SW480 (cell line): ENCODE measurements around the gene PDE4D.
"Not testable (repeated sequence)": the region's sequence is repeated elsewhere in the genome, so short reads cannot be mapped to it uniquely, and the experiment has no call there.

Source experiments
- DNase-seq: peaks from one replicate; pipeline ENCODE4 v3.0.0-alpha.2; 2016; ENCODE audit warnings: low spot score

PDE4D gene

DNA sequence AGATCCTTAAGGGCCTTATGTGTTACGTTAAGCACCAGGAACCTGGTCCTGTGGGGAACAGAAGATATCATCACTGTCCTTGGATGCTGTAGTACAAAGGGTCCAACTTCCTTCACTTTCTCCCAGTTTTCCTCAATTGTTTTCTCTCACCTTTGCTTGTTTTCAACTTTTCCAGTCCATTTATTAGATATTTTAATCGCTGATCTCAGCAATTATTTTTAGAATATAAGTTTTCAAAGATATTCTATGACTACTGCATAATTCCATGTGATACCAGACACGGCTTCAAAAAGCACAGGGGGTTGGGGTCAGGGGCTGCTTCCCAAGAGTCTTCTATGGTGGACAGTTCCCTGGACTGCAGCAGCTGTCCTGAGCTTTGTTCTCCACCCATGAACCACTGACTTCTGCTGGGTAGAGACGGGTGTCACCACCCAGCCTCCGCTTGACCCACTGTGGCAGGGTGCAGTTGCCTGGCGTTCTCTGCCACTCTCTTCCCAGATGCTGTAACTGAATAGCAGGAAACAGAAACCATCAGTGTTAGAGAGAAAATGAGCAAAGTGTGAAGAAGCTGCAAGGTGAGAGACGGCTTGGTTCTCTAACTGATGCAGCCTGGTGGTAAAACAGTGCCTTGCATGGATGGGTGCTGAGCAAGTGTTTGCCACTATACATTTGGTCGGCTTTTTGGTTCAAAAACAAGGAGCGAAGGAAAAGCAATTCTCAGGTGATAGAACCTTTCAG is 927.7 kb downstream of the PDE4D start:
- no peak for DNase-seq

DNA sequence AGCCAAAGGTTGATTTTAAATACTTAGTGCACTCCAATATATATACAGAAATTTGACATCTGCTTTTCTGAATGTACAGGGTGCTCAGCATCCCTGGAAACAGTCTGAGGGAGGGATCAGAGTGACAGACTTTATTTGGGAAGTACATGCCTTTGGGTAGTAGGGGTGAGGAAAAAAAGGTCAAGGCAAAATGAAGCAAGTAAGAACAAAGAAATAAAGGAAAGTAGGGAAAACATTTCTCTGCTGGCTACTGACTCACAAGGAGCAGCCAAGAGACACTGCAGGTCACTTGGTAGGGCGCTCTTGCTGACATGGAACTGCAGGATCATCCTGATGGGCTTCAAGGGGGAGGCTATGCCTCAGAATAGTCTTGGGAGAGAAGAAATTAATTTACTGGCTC is 929.7 kb downstream of the PDE4D start:
- no peak for DNase-seq

DNA sequence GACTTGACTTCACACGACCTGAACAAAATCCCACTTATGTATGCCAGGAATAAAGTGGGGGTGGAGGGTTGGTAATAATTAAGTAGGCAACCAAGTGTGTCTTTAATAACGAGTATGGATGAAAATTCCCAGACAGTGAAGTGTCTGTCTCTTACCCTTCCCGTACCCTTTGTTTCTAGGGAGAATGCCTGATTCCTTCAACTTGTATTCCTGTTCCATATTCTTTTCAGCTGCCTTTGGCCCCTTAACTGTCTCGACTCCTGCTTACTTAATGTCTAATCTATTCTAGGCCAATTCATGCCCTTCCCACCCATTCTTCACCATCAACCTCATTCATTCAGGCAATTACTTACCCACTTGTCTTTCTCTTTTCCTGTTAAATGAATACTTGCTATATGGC is 930.2 kb downstream of the PDE4D start:
- no peak for DNase-seq

DNA sequence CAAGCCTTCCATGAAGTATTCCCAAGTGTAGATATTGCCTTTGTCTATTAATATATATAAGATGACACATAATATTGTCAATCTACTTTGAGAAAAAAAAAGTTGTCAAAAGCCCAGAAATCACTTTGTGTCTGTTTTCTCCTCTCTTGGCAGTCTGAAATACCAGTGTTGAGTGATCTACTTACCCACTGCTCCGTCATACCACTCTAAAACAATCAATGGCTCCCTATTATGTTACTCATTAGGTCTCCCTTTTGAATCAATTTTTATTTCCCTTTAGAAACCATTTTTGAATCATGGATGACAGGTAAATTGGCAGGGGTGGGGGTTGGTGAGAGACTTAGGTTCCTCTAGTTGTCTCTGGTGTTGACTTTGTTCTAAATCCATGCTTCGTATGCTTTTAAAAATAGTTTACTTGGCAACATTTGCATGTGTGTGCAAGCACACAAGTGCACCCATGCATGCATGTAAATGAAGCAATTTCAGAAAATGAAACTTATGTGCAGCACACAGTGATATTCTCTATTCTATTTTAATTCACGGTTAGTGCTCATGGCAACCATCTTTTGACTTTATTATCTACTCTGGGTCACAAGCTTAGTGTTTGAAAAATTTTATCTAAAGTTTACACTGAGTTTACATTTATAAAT is 931.8 kb downstream of the PDE4D start:
- DNase-seq: no peak

DNA sequence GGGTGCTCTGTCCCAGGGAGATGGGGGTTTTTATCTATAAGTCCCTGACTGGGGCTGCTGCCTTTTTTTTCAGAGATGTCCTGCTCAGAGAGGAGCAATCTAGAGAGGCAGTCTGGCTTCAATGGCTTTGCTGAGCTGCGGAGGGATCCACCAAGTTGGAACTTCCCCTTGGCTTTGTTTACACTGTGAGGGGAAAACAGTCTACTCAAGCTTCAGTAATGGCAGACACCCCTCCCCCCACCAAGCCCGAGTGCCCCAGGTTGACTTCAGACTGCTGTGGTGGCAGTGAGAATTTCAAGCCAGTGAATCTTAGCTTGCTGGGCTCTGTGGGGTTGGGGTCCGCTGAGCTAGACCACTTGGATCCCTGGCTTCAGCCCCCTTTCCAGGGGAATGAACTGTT is 934.8 kb downstream of the PDE4D start:
- DNase-seq: no peak

DNA sequence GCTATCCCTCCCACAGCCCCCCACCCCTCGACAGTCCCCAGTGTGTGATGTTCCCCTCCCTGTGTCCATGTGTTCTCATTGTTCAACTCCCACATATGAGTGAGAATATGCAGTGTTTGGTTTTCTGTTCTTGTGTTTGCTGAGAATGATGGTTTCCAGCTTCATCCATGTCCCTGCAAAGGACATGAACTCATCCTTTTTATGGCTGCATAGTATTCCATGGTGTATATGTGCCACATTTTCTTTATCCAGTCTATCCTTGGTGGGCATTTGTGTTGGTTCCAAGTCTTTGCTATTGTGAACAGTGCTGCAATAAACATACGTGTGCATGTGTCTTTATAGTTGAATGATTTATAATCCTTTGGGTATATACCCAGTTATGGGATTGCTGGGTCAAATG is 940.3 kb downstream of the PDE4D start:
- DNase-seq: not testable (repeated sequence)

DNA sequence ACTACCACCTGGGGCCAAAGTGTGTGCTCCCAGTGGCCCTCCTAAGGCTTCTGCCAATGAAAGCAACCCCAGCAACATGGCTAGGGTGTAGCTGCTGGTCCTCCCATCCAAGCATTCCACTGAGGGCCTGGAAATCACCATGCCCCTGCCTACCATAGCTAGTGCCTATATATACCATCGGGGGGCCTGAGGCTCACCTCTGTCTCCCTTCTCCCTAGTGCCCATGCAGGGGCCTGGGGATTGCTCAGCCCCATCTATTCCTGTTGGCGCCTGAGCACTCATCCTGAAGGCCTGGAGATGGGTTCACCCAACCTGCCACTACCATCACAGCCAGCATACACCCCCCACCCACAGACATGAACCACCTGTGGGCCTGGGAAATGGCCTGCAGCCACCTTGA is 943.3 kb downstream of the PDE4D start:
- no peak for DNase-seq

DNA sequence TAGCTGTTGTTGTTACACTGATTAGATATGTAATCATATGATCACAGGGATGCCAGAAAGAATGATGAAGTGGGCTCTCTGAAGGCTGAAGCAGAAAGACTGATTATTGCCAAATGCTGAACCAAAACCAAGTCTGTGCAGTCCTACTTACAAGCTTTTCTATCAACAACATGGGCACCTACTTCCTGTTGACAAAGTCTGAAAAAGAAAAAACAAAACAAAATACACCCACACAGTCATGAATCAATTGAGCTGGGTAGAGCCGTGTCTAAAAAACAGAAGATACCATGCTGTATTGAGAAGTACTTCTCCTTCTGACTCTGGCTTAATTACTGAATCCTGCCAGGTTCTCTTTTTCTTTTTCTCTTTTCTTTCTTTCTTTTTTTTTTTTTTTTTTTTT is 947.3 kb downstream of the PDE4D start:
- no peak for DNase-seq

DNA sequence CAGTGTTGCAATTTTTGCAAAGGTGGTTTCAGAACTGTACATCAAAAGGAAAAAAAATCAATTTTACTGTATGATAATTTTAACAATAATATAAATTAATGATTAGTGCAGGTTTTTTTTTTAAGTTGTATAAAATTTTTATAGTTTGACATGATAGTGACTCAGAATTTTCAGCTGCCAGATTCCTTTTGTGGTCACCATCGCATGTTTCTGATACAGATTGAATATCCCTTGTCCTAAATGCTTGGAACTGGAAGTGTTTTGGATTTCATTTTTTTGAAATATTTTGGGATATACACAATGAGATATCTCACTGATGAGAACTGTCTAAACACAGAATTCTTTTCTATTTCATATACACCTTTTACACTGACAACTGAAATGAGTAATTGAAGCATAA is 949.3 kb downstream of the PDE4D start:
- DNase-seq: no peak

DNA sequence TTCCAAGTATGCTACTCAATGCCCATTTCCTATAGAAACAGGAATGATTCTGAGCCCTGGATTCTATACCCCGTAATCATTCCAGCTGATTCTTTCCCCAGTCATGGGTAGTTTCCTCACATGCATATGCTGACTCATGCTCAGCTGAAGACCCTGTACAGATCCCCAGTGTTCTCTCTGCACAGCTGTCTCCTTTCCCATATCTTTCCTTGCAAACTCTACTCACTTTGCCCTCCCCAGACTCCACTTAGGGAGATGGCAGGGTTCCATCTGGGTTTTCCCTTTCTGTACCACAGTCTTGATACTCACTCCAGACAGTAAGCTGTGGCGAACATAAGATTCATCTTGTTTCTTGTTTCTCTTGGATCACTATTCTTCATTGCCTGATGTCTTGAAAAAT is 953.1 kb downstream of the PDE4D start:
- no peak for DNase-seq

DNA sequence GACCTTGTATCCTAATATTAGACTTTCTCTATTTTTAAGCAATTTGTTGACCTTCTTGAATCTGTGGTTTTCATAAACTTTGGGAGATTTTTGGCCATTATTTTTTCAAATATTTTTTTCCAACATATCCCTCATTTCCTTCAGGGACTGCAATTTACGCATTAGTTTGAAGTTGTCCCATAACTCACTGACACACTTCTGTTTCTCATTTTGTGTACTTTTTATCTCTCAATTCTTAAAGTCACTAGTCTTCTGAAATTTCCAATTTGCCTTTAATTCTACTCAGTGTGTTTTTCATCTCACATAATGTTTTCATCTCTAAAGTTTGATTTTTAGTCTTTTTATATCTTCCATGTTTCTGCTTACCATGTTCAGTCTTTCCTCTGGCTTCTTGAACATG is 953.9 kb downstream of the PDE4D start:
- DNase-seq: no peak

DNA sequence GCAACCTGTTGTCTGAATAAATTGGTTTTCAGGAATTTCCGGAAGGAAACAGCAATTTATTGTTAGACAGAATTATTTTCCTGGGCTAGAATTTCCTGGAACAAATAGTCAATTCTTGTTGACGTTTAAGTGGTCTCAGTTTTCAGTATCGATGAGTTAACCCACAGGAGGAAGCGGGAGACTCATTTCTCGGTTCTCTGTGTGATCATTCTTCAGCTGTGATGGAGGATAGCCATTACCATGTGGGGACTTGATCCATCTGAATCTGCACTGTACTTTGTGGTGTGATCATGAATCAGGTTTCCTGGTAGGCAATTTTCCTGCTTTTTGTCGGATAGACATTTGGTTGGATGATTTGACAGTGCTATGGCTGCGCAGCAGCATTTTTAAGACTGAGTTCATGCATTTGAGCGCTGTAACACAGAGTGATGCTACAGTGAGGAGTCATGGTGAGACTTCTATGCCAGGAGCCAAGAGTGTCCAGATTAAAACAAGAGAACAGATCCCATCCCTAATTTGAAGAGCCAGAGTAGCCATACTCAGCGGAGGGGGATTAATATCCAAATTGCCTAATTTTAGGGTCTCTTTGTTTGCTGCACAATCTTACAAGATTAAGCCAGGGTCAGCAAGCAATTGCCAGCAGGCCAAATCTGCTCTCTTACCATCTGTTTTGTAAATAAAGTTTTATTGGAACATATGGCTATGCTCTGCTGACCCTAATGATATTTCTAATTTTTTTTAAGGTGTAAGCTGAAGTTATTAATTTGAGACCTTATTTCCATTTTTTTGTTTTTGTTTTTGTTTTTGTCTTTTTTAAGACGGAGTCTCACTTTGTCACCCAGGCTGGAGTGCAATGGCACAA is 954.7 kb downstream of the PDE4D start:
- DNase-seq: no peak

DNA sequence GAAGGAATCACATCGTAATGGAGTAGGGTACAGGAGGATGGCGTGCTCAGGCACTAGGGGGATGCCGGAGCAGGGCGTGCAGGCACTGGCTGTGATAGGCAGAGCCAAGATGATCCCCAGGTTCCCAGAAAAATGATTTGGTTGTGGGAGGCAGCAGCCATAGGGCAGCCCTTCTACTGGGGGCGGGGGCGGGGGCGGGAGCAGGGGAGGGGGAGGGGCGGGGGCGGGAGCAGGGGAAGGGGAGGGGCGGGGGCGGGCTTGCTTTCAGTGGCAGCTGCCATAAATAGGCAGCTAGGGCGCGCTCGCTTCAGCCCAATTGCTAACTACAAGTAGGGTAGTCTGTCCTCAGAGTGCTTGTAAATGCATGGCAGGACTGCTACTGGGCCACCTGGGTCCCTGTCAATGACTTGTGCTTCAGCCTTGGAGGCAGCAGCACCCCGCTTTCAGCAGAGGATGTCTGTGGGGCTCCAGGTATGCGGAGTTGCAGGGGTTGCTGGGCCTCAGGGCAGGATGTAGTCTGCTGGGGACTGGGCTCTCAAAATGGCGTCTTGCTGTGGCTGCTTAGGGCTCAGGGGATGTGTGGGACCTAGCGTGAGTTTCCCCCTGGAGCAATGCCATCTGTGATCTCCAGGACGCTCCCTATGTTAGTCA is 956.4 kb downstream of the PDE4D start:
- no peak for DNase-seq

DNA sequence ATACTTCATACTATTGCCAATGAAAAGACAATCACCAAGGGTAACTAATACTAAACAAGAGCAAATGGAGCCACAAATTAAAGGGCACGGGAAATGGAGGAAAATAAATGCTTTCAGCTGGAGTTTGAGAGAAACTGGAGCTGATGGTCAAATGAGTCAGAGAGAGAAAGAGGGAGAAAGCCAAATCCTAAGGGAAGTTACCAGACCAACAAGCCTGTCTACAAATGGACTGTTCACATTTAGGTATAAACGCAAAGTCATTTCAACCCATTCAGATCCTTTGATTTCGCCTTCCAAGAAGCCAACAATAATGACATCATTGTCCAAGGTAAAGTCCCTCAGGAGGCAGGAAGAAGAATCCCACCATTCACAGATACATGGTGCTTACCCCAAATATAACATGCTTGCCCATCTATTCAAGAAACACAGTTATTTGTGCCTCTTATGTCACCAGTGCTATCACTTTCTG is 958.9 kb downstream of the PDE4D start:
- DNase-seq: no peak

DNA sequence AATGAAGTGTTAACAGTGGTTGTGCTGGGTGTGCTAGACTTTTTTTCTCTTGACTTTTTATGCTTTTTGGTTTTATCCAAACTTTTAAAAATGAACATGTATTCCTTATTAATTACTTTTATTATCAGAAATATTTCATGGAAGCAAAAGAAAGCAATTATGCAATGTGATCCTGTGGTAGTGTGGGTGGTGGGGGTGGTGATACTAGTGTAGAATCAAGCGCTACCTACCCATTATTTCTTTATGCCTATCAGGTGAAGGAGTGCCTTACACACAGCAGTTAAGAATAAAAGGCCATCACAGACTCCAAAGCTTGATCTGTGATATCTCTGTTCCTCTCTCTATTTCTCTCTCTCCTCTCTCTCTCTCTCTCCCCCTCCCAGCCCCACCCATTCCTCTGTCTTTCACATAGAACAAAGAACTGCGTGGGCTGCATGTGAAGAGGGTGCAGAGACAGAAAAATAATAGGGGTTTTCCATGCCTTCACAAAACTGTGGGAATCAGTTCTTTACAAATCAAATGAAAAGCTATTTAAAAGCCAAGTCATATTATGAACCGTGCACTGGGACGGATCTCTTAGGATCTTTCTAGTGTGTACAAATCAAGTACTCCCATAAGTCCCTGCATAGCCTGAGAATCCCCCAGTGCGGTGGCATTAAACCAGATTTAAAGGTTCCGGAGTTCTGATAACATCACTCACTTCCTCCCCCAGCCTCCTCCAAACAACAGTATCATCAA is 959.5 kb downstream of the PDE4D start:
- DNase-seq: no peak

DNA sequence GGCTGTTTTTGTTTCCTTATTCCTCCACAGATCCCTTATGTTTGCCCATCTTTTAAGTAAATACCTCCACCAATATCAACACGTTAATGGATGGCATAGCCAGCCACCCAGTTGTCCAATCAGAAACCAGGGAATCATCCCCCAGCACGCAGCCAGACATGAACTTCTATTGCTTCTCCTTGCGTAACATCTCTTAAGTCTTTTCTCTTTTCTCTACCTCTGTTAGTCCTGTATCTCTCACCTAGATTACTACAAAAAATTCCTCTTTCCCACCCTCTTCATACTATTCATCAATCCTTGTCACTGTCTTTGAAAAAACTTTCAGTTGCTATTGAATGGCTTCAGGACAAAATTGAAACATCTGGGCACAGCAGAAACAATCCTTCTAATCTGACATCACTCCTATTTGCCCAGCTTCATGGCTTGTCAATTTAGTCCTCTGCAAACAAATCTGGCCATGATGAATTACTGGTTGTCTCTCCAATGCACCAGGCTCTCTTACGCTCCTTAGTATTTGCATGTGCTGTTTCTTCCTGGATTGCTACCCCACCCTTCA is 961.4 kb downstream of the PDE4D start:
- no peak for DNase-seq

DNA sequence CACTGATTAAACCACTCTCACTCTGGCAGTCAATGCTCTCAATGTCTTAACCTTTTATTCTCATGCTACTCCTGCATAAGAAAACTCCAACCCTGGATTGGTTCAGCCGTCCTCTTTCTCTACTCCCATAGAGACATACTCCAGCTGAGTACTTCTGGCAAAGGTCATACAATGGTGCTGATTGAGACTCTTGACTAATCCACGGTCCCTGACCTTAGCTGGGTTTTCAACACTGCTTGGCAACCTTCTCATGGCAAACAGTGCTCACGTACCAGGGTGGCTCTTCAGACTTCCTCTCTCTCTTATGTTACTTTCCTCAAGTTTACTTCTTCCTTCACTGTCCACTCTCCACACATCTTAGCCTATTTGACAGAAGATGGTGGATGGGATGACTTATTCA is 963.0 kb downstream of the PDE4D start:
- no peak for DNase-seq

DNA sequence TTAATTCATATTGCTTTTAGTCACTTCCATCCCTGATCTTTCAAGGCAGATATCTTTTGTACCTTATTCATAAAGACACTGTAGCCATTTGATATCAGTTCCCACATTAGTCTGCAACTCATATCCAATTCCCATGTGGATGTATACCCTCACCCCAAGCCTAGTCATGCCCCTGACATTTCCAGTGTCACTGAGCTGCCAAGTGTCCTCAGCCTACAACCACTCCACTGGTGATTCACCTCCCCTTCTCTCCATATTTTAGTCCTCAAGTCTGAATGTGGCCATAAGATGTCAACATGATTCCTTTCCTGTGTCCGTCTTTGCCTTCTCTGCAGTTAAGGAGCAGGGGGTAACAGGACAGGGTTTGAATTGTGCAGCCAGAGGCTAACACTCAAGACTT is 963.8 kb downstream of the PDE4D start:
- DNase-seq: no peak

DNA sequence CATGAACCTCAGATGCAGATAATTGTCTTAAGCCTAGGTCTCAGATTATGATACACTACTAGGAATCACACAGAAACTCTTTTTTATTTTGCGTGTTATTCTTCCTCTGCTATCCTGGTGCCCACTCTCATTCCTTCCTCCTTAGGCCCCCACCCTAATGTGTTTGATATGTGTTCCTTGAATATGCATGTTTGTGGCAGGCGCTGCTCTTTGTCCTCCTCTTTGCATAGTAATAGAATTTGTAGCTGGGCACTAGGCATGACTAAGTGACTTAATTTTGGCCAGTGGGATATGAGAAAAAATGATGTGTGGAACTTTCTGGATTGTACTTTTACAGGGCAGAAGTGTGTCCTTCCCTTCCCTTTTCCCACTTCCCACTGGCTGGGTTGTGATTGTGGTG is 965.6 kb downstream of the PDE4D start:
- DNase-seq: no peak

DNA sequence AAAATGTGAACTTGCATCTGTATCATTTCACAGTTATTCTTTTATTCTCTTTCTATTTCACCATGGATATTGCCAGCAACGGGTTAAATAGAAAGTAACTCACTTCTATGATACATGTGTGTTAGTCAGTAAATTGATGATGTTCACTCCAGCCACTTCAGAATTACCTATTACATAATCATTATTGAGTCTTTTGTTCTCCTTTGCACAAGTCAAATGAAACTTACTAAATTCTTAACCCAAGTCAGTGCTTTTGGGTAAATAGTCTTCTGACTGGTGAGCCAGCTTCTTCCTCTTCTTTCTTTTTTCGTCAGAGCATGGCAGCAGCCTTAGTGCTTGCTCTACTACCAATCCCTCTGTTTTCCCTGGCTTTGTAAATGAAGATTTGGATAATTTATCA is 966.3 kb downstream of the PDE4D start:
- no peak for DNase-seq

DNA sequence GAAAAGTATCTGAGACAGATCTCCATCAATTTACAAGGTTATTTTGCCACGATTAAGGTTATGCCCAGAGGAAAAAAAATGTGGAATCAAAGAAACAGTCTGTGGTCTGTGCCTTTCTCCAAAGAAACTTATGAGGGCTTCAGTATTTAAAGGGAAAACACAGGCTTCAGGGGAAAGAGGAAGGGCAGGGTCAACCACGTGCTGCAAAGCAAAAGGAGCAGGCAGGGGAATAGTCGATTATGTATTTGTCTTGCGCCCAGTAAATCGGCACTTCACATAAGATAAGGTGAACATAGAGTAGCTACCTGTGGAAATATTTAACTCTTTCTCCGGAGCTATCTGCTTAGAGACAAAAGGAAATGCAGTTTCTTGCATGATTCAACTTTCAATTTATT is 967.0 kb downstream of the PDE4D start:
- no peak for DNase-seq
